ENCODE data around the gene CELSR1. TPM values are rescaled to one million over a fixed set of nuclear protein-coding genes. Genes with fewer than 3 reads are reported as not detected.

CELSR1 gene
- total RNA-seq, 1 donor from 2014 or later = 7.7 TPM

DNA sequence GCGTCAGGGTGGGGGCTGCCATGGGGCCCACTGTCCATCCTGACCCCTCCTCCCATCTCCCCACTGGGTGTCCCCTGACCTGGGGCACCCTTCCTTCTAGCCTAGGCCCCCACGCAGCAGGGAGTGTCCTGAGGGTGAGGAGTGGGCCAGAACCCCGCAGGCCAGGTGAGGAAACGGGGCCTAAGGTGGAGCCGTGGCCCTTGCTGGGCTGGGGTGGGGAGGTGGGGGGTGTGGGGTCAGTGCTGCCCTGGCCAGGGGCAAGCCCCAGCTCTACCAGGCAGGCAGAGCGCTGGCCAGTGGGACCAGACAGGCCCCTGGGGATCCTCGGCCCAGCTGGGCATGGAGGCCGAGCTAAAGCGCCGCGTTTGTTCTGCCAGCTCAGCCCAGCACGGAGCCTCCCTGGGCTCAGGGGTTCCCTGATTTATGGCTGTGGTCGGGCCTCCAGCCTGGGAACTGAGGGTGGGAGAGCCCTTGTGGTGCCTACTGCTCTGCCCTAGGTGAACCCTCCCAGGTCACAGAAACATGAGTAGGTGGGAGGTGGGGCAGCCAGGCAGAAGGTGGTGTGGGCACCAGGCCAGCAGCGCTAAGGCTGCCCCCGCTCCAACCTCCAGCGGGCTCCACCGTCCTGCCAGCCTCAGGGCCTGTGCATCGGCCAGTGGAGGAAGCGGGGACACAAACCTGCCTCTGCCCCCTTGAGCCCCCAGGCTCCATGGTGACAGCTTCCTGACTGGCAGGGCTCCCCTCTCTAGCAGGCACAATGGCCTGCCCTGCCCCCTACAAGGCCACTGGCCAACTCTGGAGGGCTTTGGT lies 179.5 kb downstream of the CELSR1 start:
- Mint-ChIP-seq H3K4me3 (ENCODE audit: unreplicated experiment) (no peak overlapping the region), H3K36me3 (ENCODE audit: low read depth, unreplicated experiment) (peaks cover 27% of the 10 kb centered on the region), H3K27me3 (ENCODE audit: unreplicated experiment) (peaks cover 8% of the 10 kb centered on the region), H3K27ac (ENCODE audit: unreplicated experiment) (no peak overlapping the region), H3K4me1 (ENCODE audit: unreplicated experiment) (no peaks in the 10 kb centered on the region), H3K9me3 (ENCODE audit: unreplicated experiment) (no peaks in the 10 kb centered on the region)
- TF ChIP-seq, protein P1, sequence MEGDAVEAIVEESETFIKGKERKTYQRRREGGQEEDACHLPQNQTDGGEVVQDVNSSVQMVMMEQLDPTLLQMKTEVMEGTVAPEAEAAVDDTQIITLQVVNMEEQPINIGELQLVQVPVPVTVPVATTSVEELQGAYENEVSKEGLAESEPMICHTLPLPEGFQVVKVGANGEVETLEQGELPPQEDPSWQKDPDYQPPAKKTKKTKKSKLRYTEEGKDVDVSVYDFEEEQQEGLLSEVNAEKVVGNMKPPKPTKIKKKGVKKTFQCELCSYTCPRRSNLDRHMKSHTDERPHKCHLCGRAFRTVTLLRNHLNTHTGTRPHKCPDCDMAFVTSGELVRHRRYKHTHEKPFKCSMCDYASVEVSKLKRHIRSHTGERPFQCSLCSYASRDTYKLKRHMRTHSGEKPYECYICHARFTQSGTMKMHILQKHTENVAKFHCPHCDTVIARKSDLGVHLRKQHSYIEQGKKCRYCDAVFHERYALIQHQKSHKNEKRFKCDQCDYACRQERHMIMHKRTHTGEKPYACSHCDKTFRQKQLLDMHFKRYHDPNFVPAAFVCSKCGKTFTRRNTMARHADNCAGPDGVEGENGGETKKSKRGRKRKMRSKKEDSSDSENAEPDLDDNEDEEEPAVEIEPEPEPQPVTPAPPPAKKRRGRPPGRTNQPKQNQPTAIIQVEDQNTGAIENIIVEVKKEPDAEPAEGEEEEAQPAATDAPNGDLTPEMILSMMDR (IDR thresholded peaks at IDR 0.05; ENCODE audit: unreplicated experiment) = no peak
- DNase-seq (ENCODE audit: low spot score) = no peak

DNA sequence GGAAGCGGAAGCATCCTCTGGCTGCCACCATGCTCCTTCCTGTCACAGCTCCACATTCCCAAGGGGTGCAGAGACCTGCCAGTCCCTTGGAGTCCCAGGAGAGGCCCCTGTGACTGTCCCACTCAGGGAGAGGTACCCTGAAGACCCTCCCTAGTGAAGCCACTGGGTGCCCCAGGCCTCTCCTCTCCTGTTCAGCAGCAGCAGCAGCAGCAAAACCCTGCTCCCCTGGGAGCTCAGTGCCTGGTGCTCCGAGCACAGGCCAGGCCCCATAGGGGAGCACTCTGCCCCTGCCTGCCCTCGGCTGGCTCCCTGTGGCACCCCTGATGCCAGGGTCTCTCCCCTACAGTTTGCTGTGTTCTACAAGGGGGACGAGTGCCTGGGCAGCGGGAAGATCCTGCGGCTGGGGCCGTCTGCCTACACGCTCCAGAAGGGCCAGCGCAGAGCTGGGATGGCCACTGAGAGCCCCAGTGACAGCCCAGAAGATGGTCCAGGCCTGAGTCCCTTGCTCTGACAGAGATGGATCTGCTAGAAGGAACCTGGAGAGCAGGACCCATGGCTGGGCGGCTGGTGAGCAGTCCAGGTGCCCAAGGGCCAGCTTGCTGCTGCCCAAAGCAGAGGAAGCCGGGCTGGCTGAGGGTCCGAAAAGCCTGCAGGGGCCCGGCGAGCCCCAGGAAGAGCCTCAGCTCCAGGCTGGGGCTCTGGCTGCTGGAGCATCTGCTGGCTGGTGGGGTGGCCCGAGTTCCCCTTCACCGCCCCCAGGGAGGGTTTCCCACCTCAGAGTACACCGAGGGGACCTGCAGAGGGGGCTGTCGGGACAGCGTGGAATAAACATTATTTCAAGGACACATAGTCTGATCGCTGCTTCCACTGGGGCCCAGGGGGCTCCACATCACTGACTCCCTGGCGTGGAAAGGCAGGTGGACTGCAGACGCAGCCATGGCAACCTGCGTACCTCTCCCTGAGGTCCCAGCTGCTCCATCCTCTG lies 180.6 kb downstream of the CELSR1 start:
- no peaks in the 10 kb centered on the region for H3K4me1 Mint-ChIP-seq (ENCODE audit: unreplicated experiment)
- no peak overlapping the region for H3K27ac Mint-ChIP-seq (ENCODE audit: unreplicated experiment)
- H3K27me3 Mint-ChIP-seq (ENCODE audit: unreplicated experiment) = peaks cover 9% of the 10 kb centered on the region
- TF ChIP-seq, protein P1 (IDR thresholded peaks at IDR 0.05; ENCODE audit: unreplicated experiment) = no peak
- no peaks in the 10 kb centered on the region for H3K9me3 Mint-ChIP-seq (ENCODE audit: unreplicated experiment)
- DNase-seq (ENCODE audit: low spot score) = no peak
- no peak overlapping the region for H3K4me3 Mint-ChIP-seq (ENCODE audit: unreplicated experiment)
- peaks cover 37% of the 10 kb centered on the region for H3K36me3 Mint-ChIP-seq (ENCODE audit: low read depth, unreplicated experiment)

DNA sequence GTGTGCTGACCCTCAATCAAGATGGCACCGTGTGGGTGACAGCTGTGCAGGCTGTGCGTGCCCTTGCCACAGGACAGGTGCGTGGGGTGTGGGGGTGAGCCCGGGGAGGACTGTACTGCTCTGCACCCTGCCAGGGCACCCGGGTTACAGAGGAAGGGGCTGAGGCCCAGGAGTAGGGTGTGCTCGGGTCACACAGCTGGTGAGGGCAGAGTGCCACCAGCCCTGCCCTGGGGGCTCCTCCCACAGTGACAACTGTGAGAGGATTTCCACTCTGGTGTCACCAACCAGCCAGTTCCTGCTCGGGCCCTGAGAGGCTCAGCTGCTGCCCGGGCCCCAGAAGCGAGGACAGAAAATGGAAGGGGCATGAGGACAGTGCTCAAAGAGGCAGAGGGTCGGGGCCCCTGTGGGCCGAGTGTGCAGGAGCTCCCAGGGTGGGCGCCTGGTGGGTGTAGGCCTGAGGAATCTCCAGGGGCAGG lies 181.4 kb downstream of the CELSR1 start:
- Mint-ChIP-seq H3K27me3 (ENCODE audit: unreplicated experiment) (peaks cover 8% of the 10 kb centered on the region), H3K9me3 (ENCODE audit: unreplicated experiment) (no peaks in the 10 kb centered on the region), H3K27ac (ENCODE audit: unreplicated experiment) (no peak overlapping the region), H3K4me3 (ENCODE audit: unreplicated experiment) (no peak overlapping the region), H3K36me3 (ENCODE audit: low read depth, unreplicated experiment) (peaks cover 34% of the 10 kb centered on the region), H3K4me1 (ENCODE audit: unreplicated experiment) (no peaks in the 10 kb centered on the region)
- TF ChIP-seq, protein P1 (IDR thresholded peaks at IDR 0.05; ENCODE audit: unreplicated experiment) = no peak
- DNase-seq (ENCODE audit: low spot score) = no peak

DNA sequence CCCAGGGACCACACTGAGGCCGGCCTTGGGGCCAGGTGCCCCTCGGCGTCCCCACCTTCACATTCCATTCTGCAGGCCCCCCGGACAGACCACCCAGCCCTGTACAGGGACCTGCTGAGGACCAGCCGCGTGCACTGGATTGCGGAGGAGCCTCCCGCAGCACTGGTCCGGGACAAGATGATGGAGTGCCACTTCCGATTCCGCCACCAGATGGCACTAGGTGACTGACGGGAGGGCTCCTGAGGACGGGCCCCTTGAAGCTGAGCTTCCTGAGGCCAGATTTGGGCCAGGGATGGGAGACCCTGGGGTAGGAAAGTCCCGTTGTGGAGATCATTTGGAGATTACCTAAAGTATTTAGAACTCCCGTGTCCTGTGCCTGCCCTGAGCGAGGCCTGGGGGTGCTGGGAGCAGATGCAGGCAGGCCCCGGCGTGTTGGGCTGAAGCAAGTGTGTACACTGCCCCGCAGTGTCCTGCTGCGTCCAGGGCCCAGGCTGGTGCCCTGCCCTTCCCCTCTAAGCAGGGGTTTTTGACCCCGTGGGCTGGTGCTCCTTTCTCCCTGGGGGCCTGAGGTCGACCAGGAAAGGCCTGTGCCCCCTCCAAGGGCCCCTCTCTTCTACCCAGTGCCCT lies 181.9 kb downstream of the CELSR1 start:
- H3K27ac Mint-ChIP-seq (ENCODE audit: unreplicated experiment) = no peak overlapping the region
- no peak overlapping the region for H3K4me3 Mint-ChIP-seq (ENCODE audit: unreplicated experiment)
- peaks cover 39% of the 10 kb centered on the region for H3K36me3 Mint-ChIP-seq (ENCODE audit: low read depth, unreplicated experiment)
- DNase-seq (ENCODE audit: low spot score) = peak; percentile 83
- TF ChIP-seq, protein P1 (IDR thresholded peaks at IDR 0.05; ENCODE audit: unreplicated experiment) = peak; percentile 71
- H3K9me3 Mint-ChIP-seq (ENCODE audit: unreplicated experiment) = no peaks in the 10 kb centered on the region
- H3K27me3 Mint-ChIP-seq (ENCODE audit: unreplicated experiment) = peaks cover 9% of the 10 kb centered on the region
- no peaks in the 10 kb centered on the region for H3K4me1 Mint-ChIP-seq (ENCODE audit: unreplicated experiment)

All from endothelial cell (in vitro differentiated cells).